ENCODE data around the gene GRIK4. TPM values are rescaled to one million over a fixed set of nuclear protein-coding genes. Genes with fewer than 3 reads are reported as not detected.
A peak's percentile ranks its signal among the peaks of the same experiment; 100 is the strongest.

Gene GRIK4
- polyA plus RNA-seq, 1 donor from 2014 or later = not detected

GRCh38 chr11:120859552-120860295 is 348.2 kb downstream of the GRIK4 start:
- Mint-ChIP-seq H3K4me1 (no peaks in the 10 kb centered on the region), H3K27me3 (peaks cover 18% of the 10 kb centered on the region), H3K9me3 (peaks cover 0 to 1% (median 0%) of the 10 kb centered on the region in 3 donors), H3K36me3 (no peaks in the 10 kb centered on the region), H3K27ac (no peak overlapping the region), H3K4me3 (no peak overlapping the region)

DNA sequence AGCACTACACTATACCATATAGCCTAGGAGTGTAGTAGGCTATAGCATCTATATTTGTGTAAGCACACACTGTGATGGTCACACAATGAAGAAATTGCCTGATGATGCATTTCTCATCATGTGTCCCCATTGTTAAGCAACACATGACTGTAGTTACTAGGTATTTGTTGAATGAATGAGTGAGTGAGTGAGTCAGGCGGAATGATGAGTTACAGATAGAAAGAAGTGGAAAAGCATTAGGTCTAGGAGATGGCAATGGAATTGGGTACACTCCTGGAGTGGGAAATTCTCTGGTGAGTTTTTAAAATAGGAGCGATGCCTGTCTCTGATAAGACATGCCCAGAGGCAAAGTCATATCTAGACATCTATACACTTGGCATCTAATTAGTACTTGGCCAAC is 351.8 kb downstream of the GRIK4 start:
- peaks cover 20% of the 10 kb centered on the region for H3K27me3 Mint-ChIP-seq
- H3K4me1 Mint-ChIP-seq = peaks cover 0 to 3% (median 0%) of the 10 kb centered on the region in 3 donors
- no peak overlapping the region for H3K4me3 Mint-ChIP-seq
- H3K9me3 Mint-ChIP-seq = peaks cover 0 to 1% (median 0%) of the 10 kb centered on the region in 3 donors
- no peak overlapping the region for H3K27ac Mint-ChIP-seq
- H3K36me3 Mint-ChIP-seq = no peaks in the 10 kb centered on the region

- Mint-ChIP-seq H3K4me3 (no peak overlapping the region), H3K27ac (no peak overlapping the region)
Observed at GRCh38 chr11:120867024-120867423, 355.5 kb downstream of the GRIK4 start.

DNA sequence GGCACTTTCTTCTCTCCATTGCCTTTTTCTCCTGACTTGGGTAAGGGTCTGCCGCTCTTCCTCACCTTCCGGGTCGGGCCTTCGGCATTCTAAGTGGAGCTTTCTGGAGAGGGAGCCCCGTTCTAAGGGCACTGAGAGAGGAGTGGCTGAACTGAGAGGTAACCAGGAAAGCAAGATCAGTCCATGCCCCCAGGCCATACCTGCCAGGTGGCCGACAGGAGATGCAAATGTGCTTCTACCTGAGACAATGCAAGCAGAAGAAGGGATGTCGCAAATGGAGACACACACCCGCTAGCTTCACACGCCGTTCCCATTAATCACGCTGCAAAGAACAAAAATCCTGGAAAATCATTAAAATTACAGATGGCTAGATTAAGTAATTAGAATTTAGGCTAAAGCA is 356.0 kb downstream of the GRIK4 start:
- H3K27ac Mint-ChIP-seq = no peak overlapping the region
- no peak overlapping the region for H3K4me3 Mint-ChIP-seq
- H3K36me3 Mint-ChIP-seq = no peaks in the 10 kb centered on the region
- H3K9me3 Mint-ChIP-seq = no peaks in the 10 kb centered on the region
- peaks cover 23% of the 10 kb centered on the region for H3K27me3 Mint-ChIP-seq
- peaks cover 2 to 7% (median 6%) of the 10 kb centered on the region in 3 donors for H3K4me1 Mint-ChIP-seq

More at GRCh38 chr11:120867024-120867423, 355.5 kb downstream of the GRIK4 start:
- no peaks in the 10 kb centered on the region for H3K36me3 Mint-ChIP-seq
- peaks cover 2 to 7% (median 6%) of the 10 kb centered on the region in 3 donors for H3K4me1 Mint-ChIP-seq
- peaks cover 24% of the 10 kb centered on the region for H3K27me3 Mint-ChIP-seq
- peaks cover 0 to 1% (median 0%) of the 10 kb centered on the region in 3 donors for H3K9me3 Mint-ChIP-seq

GRCh38 chr11:120867988-120868387 is 356.4 kb downstream of the GRIK4 start:
- peaks cover 2 to 7% (median 6%) of the 10 kb centered on the region in 3 donors for H3K4me1 Mint-ChIP-seq

DNA sequence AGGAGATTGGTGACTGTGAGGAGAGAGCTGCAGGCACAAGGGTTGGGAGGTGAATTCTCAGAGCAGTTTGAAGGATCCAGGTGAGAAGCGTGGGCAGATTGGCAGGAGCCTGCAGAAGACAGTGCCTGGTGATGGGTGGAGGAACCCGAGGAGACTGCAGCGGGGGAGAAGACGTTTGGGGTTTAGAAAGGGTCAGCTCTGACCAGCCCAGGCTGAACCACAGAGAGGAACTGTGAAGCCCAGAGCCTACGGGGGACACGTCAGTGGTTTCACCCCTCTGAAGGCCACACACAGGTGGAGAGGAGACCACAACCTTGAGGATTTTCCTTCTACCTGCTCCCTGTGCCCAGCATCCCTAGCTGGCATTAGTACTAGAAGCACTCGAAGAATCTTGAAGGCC is 357.5 kb downstream of the GRIK4 start:
- Mint-ChIP-seq H3K27ac (no peak overlapping the region), H3K4me1 (peaks cover 2 to 7% (median 6%) of the 10 kb centered on the region in 3 donors), H3K27me3 (peaks cover 20% of the 10 kb centered on the region)

More at GRCh38 chr11:120867988-120868387, 356.4 kb downstream of the GRIK4 start:
- Mint-ChIP-seq H3K27me3 (peaks cover 23% of the 10 kb centered on the region), H3K36me3 (no peaks in the 10 kb centered on the region), H3K9me3 (no peaks in the 10 kb centered on the region), H3K4me3 (no peak overlapping the region), H3K27ac (no peak overlapping the region)

GRCh38 chr11:120869516-120870011 is 358.0 kb downstream of the GRIK4 start:
- Mint-ChIP-seq H3K4me1 (peaks cover 2 to 7% (median 6%) of the 10 kb centered on the region in 3 donors), H3K27ac (peak overlapping the region in 1 of 3 donors; percentile 65), H3K27me3 (peaks cover 20% of the 10 kb centered on the region), H3K36me3 (no peaks in the 10 kb centered on the region), H3K4me3 (no peak overlapping the region), H3K9me3 (no peaks in the 10 kb centered on the region)

More for the DNA sequence above, 357.5 kb downstream of the GRIK4 start:
- H3K4me3 Mint-ChIP-seq = peak overlapping the region in 1 of 4 donors; percentile 57
- no peaks in the 10 kb centered on the region for H3K9me3 Mint-ChIP-seq
- no peaks in the 10 kb centered on the region for H3K36me3 Mint-ChIP-seq

DNA sequence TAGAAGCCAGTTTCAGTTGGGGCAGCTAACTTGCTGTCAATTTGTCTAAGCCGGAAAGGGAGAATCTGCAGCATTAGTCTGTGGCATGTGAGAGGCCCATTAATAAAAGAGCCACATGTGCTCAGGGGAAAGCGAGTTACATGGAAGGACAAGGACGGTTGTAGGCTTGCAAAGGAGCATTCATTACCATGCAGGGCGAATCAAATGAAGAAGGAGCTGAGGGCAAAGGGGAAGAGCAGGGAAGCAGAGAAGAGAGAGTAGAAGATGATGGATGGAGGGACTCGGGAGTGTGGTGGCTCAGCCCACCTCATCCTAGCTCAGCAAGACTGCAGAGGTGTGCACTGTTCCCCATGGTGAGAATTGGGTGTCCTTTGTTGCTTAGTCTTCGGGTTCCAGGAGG is 359.6 kb downstream of the GRIK4 start:
- Mint-ChIP-seq H3K27ac (no peak overlapping the region), H3K4me1 (peaks cover 2 to 7% (median 6%) of the 10 kb centered on the region in 3 donors), H3K9me3 (peaks cover 0 to 1% (median 0%) of the 10 kb centered on the region in 3 donors), H3K4me3 (no peak overlapping the region), H3K27me3 (peaks cover 18% of the 10 kb centered on the region), H3K36me3 (no peaks in the 10 kb centered on the region)

DNA sequence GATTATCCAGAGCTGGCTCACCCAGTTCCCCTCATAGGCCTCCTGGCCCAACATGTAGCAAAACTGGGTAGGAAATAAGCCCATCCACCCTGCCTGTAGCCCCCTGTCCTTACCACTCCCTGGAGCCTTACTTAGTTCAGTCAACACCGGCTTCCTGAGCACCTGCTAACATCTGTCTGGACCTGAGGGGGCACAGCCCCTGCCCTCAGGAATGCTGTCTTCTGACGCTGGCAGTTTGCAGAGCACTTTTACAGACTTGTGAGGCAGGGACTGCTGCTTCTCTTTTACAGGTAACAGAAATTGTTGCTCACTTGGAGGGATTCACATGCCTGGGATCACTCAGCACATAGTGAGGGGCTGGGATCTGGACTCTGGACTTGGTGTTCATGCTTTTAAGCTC is 360.4 kb downstream of the GRIK4 start:
- Mint-ChIP-seq H3K9me3 (peaks cover 0 to 4% (median 0%) of the 10 kb centered on the region in 3 donors), H3K36me3 (no peaks in the 10 kb centered on the region), H3K27ac (no peak overlapping the region), H3K27me3 (peaks cover 18% of the 10 kb centered on the region), H3K4me1 (peaks cover 2 to 7% (median 6%) of the 10 kb centered on the region in 3 donors), H3K4me3 (no peak overlapping the region)

GRCh38 chr11:120873966-120874735 is 362.6 kb downstream of the GRIK4 start:
- Mint-ChIP-seq H3K4me1 (peaks cover 2 to 3% (median 3%) of the 10 kb centered on the region in 3 donors), H3K27ac (no peak overlapping the region), H3K27me3 (peaks cover 7% of the 10 kb centered on the region), H3K4me3 (no peak overlapping the region), H3K9me3 (peaks cover 0 to 4% (median 0%) of the 10 kb centered on the region in 3 donors), H3K36me3 (no peaks in the 10 kb centered on the region)

DNA sequence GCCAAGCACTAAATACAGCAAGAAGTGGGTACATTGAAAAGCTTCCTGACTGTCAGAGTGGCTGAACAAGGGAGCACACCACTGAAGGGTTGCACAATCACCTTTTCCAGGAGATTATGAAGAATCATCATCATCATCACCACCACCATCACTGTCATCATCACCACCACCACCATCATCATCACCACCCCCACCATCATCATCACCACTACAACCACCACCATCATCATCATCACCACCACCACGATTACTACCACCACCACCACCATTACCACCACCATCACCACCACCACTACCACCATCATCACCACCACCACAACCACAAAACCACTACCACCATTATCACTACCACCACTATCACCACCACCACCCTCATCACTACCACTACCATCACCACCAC is 364.4 kb downstream of the GRIK4 start:
- Mint-ChIP-seq H3K9me3 (peaks cover 0 to 4% (median 0%) of the 10 kb centered on the region in 3 donors), H3K36me3 (no peaks in the 10 kb centered on the region), H3K4me1 (no peaks in the 10 kb centered on the region), H3K4me3 (no peak overlapping the region), H3K27me3 (peaks cover 3% of the 10 kb centered on the region), H3K27ac (peak overlapping the region in 1 of 3 donors; percentile 17)

- no peak overlapping the region for H3K4me3 Mint-ChIP-seq
- H3K27ac Mint-ChIP-seq = peak overlapping the region in 1 of 3 donors; percentile 57
- peaks cover 5% of the 10 kb centered on the region for H3K27me3 Mint-ChIP-seq
- H3K36me3 Mint-ChIP-seq = no peaks in the 10 kb centered on the region
- no peaks in the 10 kb centered on the region for H3K4me1 Mint-ChIP-seq
- H3K9me3 Mint-ChIP-seq = peaks cover 0 to 4% (median 0%) of the 10 kb centered on the region in 3 donors
Observed at GRCh38 chr11:120877746-120878365, 366.3 kb downstream of the GRIK4 start.

- no peaks in the 10 kb centered on the region for H3K4me1 Mint-ChIP-seq
- H3K36me3 Mint-ChIP-seq = no peaks in the 10 kb centered on the region
- peaks cover 0 to 4% (median 0%) of the 10 kb centered on the region in 3 donors for H3K9me3 Mint-ChIP-seq
- H3K27me3 Mint-ChIP-seq = peaks cover 3% of the 10 kb centered on the region
- no peak overlapping the region for H3K27ac Mint-ChIP-seq
- H3K4me3 Mint-ChIP-seq = no peak overlapping the region
Observed at GRCh38 chr11:120878781-120879180, 367.2 kb downstream of the GRIK4 start.

GRCh38 chr11:120880498-120881175 is 369.1 kb downstream of the GRIK4 start:
- H3K27me3 Mint-ChIP-seq = peaks cover 3% of the 10 kb centered on the region
- H3K36me3 Mint-ChIP-seq = no peaks in the 10 kb centered on the region

More at GRCh38 chr11:120880498-120881175, 369.1 kb downstream of the GRIK4 start:
- H3K4me1 Mint-ChIP-seq = no peaks in the 10 kb centered on the region
- no peak overlapping the region for H3K27ac Mint-ChIP-seq
- H3K9me3 Mint-ChIP-seq = peaks cover 0 to 4% (median 0%) of the 10 kb centered on the region in 3 donors
- no peak overlapping the region for H3K4me3 Mint-ChIP-seq

Measured in IgD-negative memory B cell (primary cell).